GM13976 (cell line): ENCODE data around the gene USH2A.

Experiments used
- DNase-seq: peaks from one replicate; pipeline ENCODE4 v3.0.0; 2012; ENCODE audit warnings: low spot score
- in situ Hi-C: fragments of 300-500 bp; cut with MboI; formaldehyde crosslinking; loops from one replicate; pipeline ENCODE4 v1.12.0; 2022; ENCODE audit warnings: low sequenced_read_pairs, mixed read lengths, inconsistent platforms; ENCODE audit not compliant: unreplicated experiment
- TF ChIP-seq, protein P1 (sequence below): IDR thresholded peaks from 2 replicates; pipeline ENCODE4 v1.5.1; 2012; ENCODE audit warnings: borderline replicate concordance, mild to moderate bottlenecking; ENCODE audit not compliant: insufficient read depth; ENCODE audit errors: extremely low read depth, missing control alignments, control extremely low read depth

USH2A gene, protein sequence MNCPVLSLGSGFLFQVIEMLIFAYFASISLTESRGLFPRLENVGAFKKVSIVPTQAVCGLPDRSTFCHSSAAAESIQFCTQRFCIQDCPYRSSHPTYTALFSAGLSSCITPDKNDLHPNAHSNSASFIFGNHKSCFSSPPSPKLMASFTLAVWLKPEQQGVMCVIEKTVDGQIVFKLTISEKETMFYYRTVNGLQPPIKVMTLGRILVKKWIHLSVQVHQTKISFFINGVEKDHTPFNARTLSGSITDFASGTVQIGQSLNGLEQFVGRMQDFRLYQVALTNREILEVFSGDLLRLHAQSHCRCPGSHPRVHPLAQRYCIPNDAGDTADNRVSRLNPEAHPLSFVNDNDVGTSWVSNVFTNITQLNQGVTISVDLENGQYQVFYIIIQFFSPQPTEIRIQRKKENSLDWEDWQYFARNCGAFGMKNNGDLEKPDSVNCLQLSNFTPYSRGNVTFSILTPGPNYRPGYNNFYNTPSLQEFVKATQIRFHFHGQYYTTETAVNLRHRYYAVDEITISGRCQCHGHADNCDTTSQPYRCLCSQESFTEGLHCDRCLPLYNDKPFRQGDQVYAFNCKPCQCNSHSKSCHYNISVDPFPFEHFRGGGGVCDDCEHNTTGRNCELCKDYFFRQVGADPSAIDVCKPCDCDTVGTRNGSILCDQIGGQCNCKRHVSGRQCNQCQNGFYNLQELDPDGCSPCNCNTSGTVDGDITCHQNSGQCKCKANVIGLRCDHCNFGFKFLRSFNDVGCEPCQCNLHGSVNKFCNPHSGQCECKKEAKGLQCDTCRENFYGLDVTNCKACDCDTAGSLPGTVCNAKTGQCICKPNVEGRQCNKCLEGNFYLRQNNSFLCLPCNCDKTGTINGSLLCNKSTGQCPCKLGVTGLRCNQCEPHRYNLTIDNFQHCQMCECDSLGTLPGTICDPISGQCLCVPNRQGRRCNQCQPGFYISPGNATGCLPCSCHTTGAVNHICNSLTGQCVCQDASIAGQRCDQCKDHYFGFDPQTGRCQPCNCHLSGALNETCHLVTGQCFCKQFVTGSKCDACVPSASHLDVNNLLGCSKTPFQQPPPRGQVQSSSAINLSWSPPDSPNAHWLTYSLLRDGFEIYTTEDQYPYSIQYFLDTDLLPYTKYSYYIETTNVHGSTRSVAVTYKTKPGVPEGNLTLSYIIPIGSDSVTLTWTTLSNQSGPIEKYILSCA (N-terminal part only)

GRCh38 chr1:216422821-216423520 is at the start of gene USH2A:
Gene USH2A, minus strand, starts transcription at chr1:216423448. Its CDS starts 1,112 bp downstream, at chr1:216422336.
- DNase-seq: no peak
- TF ChIP-seq, protein P1, sequence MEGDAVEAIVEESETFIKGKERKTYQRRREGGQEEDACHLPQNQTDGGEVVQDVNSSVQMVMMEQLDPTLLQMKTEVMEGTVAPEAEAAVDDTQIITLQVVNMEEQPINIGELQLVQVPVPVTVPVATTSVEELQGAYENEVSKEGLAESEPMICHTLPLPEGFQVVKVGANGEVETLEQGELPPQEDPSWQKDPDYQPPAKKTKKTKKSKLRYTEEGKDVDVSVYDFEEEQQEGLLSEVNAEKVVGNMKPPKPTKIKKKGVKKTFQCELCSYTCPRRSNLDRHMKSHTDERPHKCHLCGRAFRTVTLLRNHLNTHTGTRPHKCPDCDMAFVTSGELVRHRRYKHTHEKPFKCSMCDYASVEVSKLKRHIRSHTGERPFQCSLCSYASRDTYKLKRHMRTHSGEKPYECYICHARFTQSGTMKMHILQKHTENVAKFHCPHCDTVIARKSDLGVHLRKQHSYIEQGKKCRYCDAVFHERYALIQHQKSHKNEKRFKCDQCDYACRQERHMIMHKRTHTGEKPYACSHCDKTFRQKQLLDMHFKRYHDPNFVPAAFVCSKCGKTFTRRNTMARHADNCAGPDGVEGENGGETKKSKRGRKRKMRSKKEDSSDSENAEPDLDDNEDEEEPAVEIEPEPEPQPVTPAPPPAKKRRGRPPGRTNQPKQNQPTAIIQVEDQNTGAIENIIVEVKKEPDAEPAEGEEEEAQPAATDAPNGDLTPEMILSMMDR: no peak
- in situ Hi-C loops: no loop called here

- TF ChIP-seq, protein P1: no peak
- no peak for DNase-seq
- in situ Hi-C loops: no loop called here
Measured at GRCh38 chr1:216466162-216466801, 43.0 kb upstream of the USH2A start.

- no peak for DNase-seq
- in situ Hi-C loops: no loop called here
- TF ChIP-seq, protein P1: no peak
Measured at GRCh38 chr1:216464489-216464888, 41.2 kb upstream of the USH2A start.

- TF ChIP-seq, protein P1: no peak
- in situ Hi-C loops: no loop called here
- DNase-seq: no peak
Measured at GRCh38 chr1:216462066-216462775, 39.0 kb upstream of the USH2A start.

GRCh38 chr1:216461466-216461865 is 38.2 kb upstream of the USH2A start:
- in situ Hi-C loops: no loop called here
- DNase-seq: no peak
- TF ChIP-seq, protein P1: no peak
